ENCODE measurements around the gene PCSK6.

Gene PCSK6

DNA sequence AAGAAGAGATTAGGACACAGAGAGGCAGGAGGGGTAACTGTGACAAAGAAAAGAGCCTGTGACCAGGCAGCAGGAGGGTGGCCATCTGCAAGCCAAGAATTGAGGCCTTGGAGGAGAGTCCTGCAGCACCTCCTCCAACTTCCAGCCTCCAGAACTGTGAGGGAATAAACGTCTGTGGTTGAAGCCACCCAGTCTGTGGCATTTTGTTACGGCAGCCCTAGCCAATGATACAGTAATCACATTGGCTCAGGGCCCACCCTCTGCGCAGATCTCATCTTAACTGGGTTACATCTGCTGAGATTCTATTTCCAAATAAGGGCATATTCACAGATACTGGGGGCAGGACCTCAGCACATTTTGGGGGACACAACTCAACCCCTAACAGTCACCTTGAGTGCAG, 223.5 kb downstream of the PCSK6 start:
- no peak for DNase-seq

DNA sequence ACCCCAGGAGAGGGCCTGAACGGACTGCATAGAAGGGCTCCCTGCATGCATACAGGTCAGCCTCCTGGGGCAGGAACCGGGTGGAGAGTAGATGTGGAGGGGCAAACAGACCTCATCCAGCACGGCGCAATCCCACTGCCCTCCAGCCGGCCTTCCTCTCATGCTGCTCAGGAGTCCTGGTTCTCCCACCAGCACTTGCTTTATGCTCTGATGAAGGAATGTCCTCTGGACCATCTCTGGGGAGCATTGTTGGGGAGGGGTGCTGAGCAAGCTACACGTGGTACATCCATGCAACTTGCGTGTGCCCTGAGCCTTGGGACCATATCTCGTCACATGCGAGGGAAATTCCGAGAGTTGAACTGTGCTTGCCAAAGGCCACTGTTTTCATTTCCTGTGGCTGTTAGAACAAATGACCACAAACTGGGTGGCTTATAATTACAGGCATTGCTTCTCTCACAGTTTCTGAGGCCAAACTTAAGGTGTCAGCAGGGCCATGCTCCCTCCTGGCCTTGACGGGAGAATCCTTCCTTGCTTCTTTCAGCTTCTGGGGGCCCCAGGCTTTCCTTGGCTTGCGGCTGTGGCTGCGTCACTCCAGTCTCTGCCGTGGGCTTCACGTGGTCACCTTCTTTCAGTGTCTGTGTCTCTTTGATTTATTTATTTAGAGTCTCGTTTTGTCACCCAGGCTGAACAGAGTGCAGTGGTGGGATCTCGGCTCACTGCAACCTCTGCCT, 224.4 kb downstream of the PCSK6 start:
- DNase-seq: no peak

DNA sequence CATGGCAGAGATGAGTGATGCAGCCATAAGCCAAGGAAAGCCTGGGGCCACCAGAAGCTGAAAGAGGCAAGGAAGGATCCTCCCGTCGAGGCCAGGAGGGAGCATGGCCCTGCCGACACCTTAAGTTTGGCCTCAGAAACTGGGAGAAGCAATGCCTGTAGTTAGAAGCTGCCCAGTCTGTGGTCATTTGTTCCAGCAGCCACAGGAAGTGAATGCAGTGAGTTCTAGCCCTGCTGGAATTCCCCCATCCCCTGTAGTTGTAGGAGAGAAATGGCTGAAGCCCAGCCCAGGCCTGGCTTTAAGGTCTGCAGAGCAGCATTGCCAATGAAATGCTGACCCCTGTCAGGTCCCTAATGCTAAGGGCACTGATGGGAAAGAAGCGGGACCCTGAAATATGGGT, 225.5 kb downstream of the PCSK6 start:
- DNase-seq: no peak

DNA sequence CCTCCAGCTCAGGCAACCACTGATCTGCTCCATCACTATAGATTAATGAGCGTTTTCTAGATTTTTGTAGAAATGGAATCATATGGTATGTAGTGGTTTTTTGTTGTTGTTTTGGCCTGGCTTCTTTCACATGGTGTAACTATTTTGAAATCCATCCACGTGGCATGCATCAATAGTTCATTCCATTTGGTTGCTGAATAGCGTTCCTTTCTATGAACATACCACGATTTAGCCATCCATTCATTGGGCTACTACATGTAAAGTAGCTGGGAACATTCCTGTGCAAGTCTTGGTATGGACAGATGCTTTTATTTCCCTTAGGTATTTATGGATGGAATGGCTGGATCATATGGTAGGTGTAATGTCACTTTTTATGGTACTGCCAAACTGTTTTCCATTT, 227.0 kb downstream of the PCSK6 start:
- no peak for DNase-seq

DNA sequence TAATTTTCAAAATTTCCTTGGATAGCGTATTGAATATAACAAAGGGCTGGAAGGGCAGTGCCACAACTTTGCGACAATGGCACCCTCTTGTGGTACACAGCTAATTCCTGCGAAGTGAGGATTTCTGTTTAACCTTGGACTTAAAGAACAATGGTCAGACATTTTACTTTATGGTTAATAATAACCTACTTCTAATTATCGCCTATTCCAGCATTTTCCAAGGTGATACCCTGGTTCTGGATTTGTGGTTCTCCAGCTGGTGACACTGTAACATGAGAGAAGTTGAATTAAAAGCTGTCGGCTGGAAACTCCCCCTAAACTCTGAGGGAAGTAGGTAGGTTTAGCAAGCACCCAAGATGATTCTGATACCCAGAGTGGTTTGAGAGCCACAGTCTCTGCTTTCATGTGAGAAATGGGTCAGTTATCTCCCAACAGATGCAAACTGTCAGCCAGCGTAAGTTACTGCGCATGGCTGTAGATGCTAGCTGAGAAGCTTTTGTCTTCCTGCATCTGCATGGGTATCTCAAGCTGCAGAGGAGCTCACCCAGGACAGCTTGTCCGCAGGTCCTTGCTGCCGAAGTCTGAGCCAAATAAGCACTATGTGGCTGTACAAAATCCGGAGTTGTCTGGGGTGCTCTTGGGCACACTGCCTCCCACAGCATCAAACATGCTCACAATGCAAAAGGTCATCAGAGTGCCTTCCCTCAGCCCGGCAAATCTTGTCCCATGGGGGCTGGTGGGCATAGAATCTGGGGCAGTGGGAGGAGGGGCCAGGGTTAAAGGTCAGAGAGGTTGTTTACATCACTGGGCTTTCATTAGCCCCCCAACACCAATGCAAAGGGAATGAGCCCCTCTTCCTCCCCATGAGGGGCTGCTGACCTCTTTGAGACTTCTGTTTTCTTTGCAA, 231.0 kb downstream of the PCSK6 start:
- peak; percentile 46 for DNase-seq

DNA sequence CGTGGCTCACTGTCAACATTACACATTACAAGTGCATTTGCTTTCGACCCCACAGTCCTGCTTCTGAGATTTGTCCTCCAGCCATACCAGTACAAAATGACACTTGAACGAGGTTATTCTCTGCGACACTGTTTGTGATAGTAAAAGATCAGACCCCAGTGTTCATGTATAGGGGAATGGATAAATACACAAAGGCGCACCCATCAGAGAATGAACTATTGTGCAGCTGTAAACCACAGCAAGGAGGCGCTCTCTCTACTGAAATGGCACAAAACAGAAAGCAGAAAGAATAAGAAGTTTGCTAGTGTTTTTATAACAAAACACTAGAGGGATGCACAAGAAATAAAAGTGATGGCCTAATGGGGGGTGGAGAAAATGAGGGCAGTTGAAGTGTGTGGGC, 232.8 kb downstream of the PCSK6 start:
- DNase-seq: no peak

DNA sequence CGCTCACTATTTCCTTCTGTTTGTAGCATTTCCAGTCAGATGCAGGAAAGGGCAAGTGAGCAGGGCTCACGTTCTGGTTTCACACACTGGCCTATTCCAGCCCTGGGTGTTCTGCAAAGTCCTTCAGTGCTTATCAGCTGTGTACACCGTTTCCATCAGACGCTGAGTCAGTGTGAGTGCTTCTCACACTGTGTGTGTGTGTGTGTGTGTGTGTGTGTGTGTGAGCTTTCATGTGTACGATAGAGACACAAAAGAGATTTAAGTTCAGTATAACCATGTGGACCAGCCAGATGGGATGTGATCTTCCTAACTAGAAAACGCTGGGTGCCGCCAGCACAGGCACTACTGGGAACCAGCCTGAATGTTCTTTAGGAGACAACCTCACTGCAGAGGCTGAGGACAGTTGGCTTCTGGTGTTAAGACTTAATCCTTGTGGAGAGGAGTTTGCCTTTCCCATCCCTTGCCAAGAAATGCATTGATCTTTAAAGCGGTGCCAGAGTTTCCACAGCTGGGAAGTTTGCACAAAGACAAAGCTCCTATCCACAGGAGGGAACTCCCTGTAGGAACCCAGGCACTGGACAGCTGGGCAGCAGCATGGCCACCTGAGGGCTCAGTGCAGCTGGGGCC, 233.8 kb downstream of the PCSK6 start:
- no peak for DNase-seq

DNA sequence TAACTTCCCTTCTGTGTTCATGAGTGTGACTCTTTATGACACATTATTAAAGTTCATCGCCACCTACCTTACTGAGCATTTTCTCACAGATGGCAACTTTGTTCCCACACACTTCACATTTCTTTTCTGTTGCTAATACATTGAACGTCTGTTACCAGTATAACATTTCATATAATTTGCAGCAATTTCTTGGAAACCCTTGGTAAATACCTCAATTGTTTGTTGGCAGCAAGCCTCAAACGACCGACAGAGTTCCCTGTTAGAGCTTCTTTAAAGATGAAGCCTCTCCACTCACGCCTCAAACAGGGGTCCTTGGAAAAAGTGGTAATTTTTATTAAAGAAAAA, 234.5 kb downstream of the PCSK6 start:
- no peak for DNase-seq

DNA sequence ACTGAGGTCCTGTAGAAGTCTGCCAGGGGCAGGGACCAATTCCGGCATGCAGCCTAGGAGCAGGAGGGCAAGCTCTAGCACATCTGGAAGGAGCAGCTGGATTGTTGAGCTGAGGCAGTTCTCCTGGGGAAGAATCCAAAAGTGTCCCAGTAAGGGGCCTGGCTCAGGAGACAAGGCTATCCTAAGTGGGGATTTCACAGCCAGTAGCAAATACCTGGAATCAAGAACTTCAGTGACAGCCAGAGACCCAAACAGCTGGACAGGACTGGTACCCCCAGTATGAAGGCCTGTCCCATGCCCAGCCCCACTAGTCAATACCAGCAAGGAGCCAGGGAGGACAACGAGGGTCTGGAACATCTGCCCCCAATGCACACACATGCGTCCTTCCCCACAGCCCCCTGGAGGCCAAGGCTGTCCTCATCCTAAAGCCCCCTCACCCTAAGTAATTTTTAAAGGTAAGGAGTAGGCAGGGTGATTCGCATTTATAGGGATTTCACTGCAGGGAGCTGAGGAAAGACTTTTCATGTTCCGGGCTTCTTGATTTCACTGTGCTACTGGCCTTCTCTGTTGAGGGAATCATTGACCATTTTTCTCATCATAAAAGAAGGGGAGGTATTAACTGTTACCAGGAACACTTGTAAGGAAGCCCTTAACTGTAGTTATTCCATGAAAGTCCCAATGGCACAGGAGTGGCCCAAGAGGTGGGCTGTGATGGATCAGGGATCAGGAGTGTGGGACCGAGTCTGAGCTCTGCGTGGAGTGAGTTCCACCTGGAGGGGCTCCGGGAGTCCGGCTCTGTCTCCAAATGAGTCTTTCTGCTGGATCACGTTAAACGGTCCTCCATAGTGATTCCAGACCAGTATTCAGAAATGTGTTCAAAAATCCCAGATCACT, 235.1 kb downstream of the PCSK6 start:
- DNase-seq: no peak
